ENCODE measurements around the gene PJA2. TPM values are rescaled to one million over a fixed set of nuclear protein-coding genes. Genes with fewer than 3 reads are reported as not detected.

Gene PJA2
- polyA plus RNA-seq, 3 donors, result 36.2 to 74.1 (median 49.7) TPM

DNA sequence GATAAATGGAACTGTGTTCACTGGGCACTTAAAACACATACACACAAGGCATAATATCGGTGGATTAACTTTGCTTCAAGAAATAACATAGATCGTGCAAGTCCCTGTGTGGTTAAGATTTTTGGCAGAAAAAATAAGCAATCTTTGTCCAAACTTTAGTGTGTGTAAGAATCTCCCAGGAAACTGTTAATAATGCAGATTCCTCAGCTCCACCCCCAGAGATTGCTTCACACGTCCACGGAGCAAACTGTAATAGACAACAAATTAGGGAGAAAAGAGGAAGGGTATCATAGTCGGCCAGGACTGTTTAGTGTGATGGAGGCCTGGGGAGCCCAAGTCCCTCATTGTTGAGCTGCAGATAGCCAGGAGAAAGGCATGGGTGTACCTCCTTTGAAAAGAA lies 84.8 kb downstream of the PJA2 start:
- Mint-ChIP-seq H3K4me3 (no peak overlapping the region), H3K9me3 (peaks cover 0 to 2% (median 0%) of the 10 kb centered on the region in 7 donors), H3K4me1 (peaks cover 18% of the 10 kb centered on the region), H3K27ac (peak overlapping the region in 2 of 7 donors; percentile 17 to 29), H3K36me3 (peaks cover 4 to 8% of the 10 kb centered on the region in 2 donors), H3K27me3 (ENCODE audit: low read depth in 3 of 3) (no peaks in the 10 kb centered on the region)
- TF ChIP-seq, protein P1, sequence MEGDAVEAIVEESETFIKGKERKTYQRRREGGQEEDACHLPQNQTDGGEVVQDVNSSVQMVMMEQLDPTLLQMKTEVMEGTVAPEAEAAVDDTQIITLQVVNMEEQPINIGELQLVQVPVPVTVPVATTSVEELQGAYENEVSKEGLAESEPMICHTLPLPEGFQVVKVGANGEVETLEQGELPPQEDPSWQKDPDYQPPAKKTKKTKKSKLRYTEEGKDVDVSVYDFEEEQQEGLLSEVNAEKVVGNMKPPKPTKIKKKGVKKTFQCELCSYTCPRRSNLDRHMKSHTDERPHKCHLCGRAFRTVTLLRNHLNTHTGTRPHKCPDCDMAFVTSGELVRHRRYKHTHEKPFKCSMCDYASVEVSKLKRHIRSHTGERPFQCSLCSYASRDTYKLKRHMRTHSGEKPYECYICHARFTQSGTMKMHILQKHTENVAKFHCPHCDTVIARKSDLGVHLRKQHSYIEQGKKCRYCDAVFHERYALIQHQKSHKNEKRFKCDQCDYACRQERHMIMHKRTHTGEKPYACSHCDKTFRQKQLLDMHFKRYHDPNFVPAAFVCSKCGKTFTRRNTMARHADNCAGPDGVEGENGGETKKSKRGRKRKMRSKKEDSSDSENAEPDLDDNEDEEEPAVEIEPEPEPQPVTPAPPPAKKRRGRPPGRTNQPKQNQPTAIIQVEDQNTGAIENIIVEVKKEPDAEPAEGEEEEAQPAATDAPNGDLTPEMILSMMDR (IDR thresholded peaks at IDR 0.05), result no peak
- Histone ChIP-seq H3K4me2 (replicated peaks; ENCODE audit: extremely low read depth, low read length, poor library complexity, severe bottlenecking) (no peak overlapping the region), H3K9ac (ENCODE audit: insufficient read depth, low read length, poor library complexity, severe bottlenecking) (no peak overlapping the region), H4K20me1 (ENCODE audit: insufficient read depth, low read length) (no peaks in the 10 kb centered on the region), H3K27me3 (ENCODE audit: control insufficient read depth in 2 of 2, insufficient read depth in 2 of 2, low read length in 2 of 2) (no peaks in the 10 kb centered on the region), H3K36me3 (replicated peaks in 1 of 2; ENCODE audit: control insufficient read depth in 1 of 2, insufficient read depth in 2 of 2, low read length in 2 of 2) (peaks cover 0 to 12% of the 10 kb centered on the region in 2 donors), H3K27ac (ENCODE audit: low read depth in 1 of 2, low read length in 2 of 2) (peak overlapping the region in 1 of 2 donors; percentile 59), H3K9me3 (replicated peaks in 1 of 2; ENCODE audit: control insufficient read depth in 1 of 2, insufficient read depth in 1 of 2, low read length in 2 of 2) (no peaks in the 10 kb centered on the region), H3K4me1 (ENCODE audit: control insufficient read depth in 1 of 2, insufficient read depth in 2 of 2, low read length in 2 of 2) (peaks cover 0 to 11% of the 10 kb centered on the region in 2 donors), H2AFZ (ENCODE audit: insufficient read depth, low read depth, low read length, poor library complexity, severe bottlenecking) (no peak overlapping the region), H3K79me2 (ENCODE audit: insufficient read depth, low read length) (no peaks in the 10 kb centered on the region), H3K4me3 (replicated peaks in 1 of 3; ENCODE audit: low read depth in 2 of 3, low read length in 3 of 3) (no peak overlapping the region)
- peak in 2 of 3 donors; percentile 38 to 59 for DNase-seq
- intact Hi-C loops (cut with micrococcal nuclease), result no loop called here
- WGBS (ENCODE audit: insufficient coverage), result no CpG with 5 or more reads among the region's 5 CpGs

DNA sequence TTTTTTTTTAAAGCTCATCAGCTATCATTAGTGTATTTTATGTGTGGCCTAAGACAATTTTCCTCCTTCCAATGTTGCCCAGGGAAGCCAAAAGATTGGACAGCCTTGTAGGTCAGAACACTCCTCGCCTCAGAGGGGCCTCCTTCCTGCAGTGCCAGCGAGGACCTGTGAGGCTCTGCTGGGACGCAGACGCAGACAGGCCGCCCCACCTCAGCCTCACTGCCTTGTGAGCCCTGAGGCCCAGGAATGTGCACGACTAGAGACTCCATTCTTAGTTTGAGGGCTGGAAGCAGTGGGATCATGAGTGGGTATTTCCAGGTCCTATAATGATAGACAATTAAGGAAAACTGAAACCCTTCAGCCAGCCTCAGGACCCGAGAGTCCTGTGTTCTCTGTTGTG lies 85.4 kb downstream of the PJA2 start:
- Histone ChIP-seq H3K9ac (ENCODE audit: insufficient read depth, low read length, poor library complexity, severe bottlenecking) (no peak overlapping the region), H3K4me1 (ENCODE audit: control insufficient read depth in 1 of 2, insufficient read depth in 2 of 2, low read length in 2 of 2) (peaks cover 0 to 11% of the 10 kb centered on the region in 2 donors), H3K4me2 (replicated peaks; ENCODE audit: extremely low read depth, low read length, poor library complexity, severe bottlenecking) (no peak overlapping the region), H3K36me3 (replicated peaks in 1 of 2; ENCODE audit: control insufficient read depth in 1 of 2, insufficient read depth in 2 of 2, low read length in 2 of 2) (peaks cover 0 to 6% of the 10 kb centered on the region in 2 donors), H2AFZ (ENCODE audit: insufficient read depth, low read depth, low read length, poor library complexity, severe bottlenecking) (no peak overlapping the region), H3K4me3 (replicated peaks in 1 of 3; ENCODE audit: low read depth in 2 of 3, low read length in 3 of 3) (no peak overlapping the region), H4K20me1 (ENCODE audit: insufficient read depth, low read length) (no peaks in the 10 kb centered on the region), H3K9me3 (replicated peaks in 1 of 2; ENCODE audit: control insufficient read depth in 1 of 2, insufficient read depth in 1 of 2, low read length in 2 of 2) (no peaks in the 10 kb centered on the region), H3K27me3 (ENCODE audit: control insufficient read depth in 2 of 2, insufficient read depth in 2 of 2, low read length in 2 of 2) (no peaks in the 10 kb centered on the region), H3K79me2 (ENCODE audit: insufficient read depth, low read length) (no peaks in the 10 kb centered on the region), H3K27ac (ENCODE audit: low read depth in 1 of 2, low read length in 2 of 2) (peak overlapping the region in 1 of 2 donors; percentile 59)
- no peak for DNase-seq
- peaks cover 18% of the 10 kb centered on the region for H3K4me1 Mint-ChIP-seq
- peak overlapping the region in 1 of 7 donors; percentile 29 for H3K27ac Mint-ChIP-seq
- no peaks in the 10 kb centered on the region for H3K27me3 Mint-ChIP-seq (ENCODE audit: low read depth in 3 of 3)
- WGBS (ENCODE audit: insufficient coverage), result 90% methylated on average over 5 of the region's 7 CpGs
- peaks cover 0 to 2% (median 0%) of the 10 kb centered on the region in 7 donors for H3K9me3 Mint-ChIP-seq
- TF ChIP-seq, protein P1 (IDR thresholded peaks at IDR 0.05), result no peak
- H3K4me3 Mint-ChIP-seq, result no peak overlapping the region
- intact Hi-C loops (cut with micrococcal nuclease), result no loop called here
- peaks cover 4 to 8% of the 10 kb centered on the region in 2 donors for H3K36me3 Mint-ChIP-seq

Data from CD14-positive monocyte (primary cell).